Measurements from ENCODE around the gene MSRB3.
"Not testable (repeated sequence)": the region's sequence is repeated elsewhere in the genome, so short reads cannot be mapped to it uniquely, and the experiment has no call there.

MSRB3 gene

GRCh38 chr12:65430571-65431306 lies 152.3 kb downstream of the MSRB3 start:
- H3K27ac Mint-ChIP-seq: no peak overlapping the region
- H3K4me1 Mint-ChIP-seq: no peaks in the 10 kb centered on the region
- no peak overlapping the region for H3K4me3 Mint-ChIP-seq
- peaks cover 0 to 6% of the 10 kb centered on the region in 2 donors for H3K9me3 Mint-ChIP-seq
- no peak for ATAC-seq
- DNase-seq: no peak
- peaks cover 9% of the 10 kb centered on the region for H3K27me3 Mint-ChIP-seq

GRCh38 chr12:65432114-65432513 lies 153.6 kb downstream of the MSRB3 start:
- no peak overlapping the region for H3K4me3 Mint-ChIP-seq
- H3K4me1 Mint-ChIP-seq: no peaks in the 10 kb centered on the region
- ATAC-seq: no peak
- DNase-seq: no peak
- H3K27ac Mint-ChIP-seq: no peak overlapping the region
- H3K27me3 Mint-ChIP-seq: peaks cover 6% of the 10 kb centered on the region
- H3K9me3 Mint-ChIP-seq: no peaks in the 10 kb centered on the region

- H3K4me3 Mint-ChIP-seq: no peak overlapping the region
- no peaks in the 10 kb centered on the region for H3K9me3 Mint-ChIP-seq
- H3K27me3 Mint-ChIP-seq: peaks cover under 1% of the 10 kb centered on the region
- no peaks in the 10 kb centered on the region for H3K4me1 Mint-ChIP-seq
- ATAC-seq (no peak), DNase-seq (no peak)
- no peak overlapping the region for H3K27ac Mint-ChIP-seq
These were observed 154.2 kb downstream of the MSRB3 start for GRCh38 chr12:65432651-65433050.

GRCh38 chr12:65434737-65435136 lies 156.3 kb downstream of the MSRB3 start:
- Mint-ChIP-seq H3K4me1 (no peaks in the 10 kb centered on the region), H3K27ac (no peak overlapping the region), H3K9me3 (no peaks in the 10 kb centered on the region), H3K4me3 (no peak overlapping the region), H3K27me3 (peaks cover 9% of the 10 kb centered on the region)
- no peak for DNase-seq
- ATAC-seq: no peak

- Mint-ChIP-seq H3K4me1 (no peaks in the 10 kb centered on the region), H3K9me3 (no peaks in the 10 kb centered on the region), H3K27me3 (peaks cover 9% of the 10 kb centered on the region), H3K4me3 (no peak overlapping the region), H3K27ac (no peak overlapping the region)
- no peak for ATAC-seq
- DNase-seq: no peak
These were observed 164.6 kb downstream of the MSRB3 start for GRCh38 chr12:65443038-65443437.

GRCh38 chr12:65444996-65445395 lies 166.5 kb downstream of the MSRB3 start:
- no peak overlapping the region for H3K27ac Mint-ChIP-seq
- DNase-seq (no peak), ATAC-seq (no peak)
- no peaks in the 10 kb centered on the region for H3K27me3 Mint-ChIP-seq
- no peaks in the 10 kb centered on the region for H3K4me1 Mint-ChIP-seq
- H3K4me3 Mint-ChIP-seq: no peak overlapping the region
- H3K9me3 Mint-ChIP-seq: no peaks in the 10 kb centered on the region

- no peaks in the 10 kb centered on the region for H3K27me3 Mint-ChIP-seq
- H3K4me1 Mint-ChIP-seq: no peaks in the 10 kb centered on the region
- H3K27ac Mint-ChIP-seq: no peak overlapping the region
- no peaks in the 10 kb centered on the region for H3K9me3 Mint-ChIP-seq
- ATAC-seq (no peak), DNase-seq (no peak)
- no peak overlapping the region for H3K4me3 Mint-ChIP-seq
These were observed 168.4 kb downstream of the MSRB3 start for GRCh38 chr12:65446901-65447300.

- Mint-ChIP-seq H3K9me3 (no peaks in the 10 kb centered on the region), H3K4me3 (no peak overlapping the region), H3K4me1 (no peaks in the 10 kb centered on the region), H3K27me3 (no peaks in the 10 kb centered on the region), H3K27ac (no peak overlapping the region)
- DNase-seq (no peak), ATAC-seq (no peak)
These were observed 170.9 kb downstream of the MSRB3 start for GRCh38 chr12:65449400-65449799.

GRCh38 chr12:65450625-65451024 lies 172.1 kb downstream of the MSRB3 start:
- H3K4me1 Mint-ChIP-seq: no peaks in the 10 kb centered on the region
- H3K9me3 Mint-ChIP-seq: no peaks in the 10 kb centered on the region
- no peak for ATAC-seq
- no peaks in the 10 kb centered on the region for H3K27me3 Mint-ChIP-seq
- no peak overlapping the region for H3K4me3 Mint-ChIP-seq
- DNase-seq: no peak
- no peak overlapping the region for H3K27ac Mint-ChIP-seq

GRCh38 chr12:65454115-65454787 lies 175.8 kb downstream of the MSRB3 start:
- no peaks in the 10 kb centered on the region for H3K9me3 Mint-ChIP-seq
- ATAC-seq (no peak), DNase-seq (no peak)
- H3K4me1 Mint-ChIP-seq: no peaks in the 10 kb centered on the region
- H3K27ac Mint-ChIP-seq: no peak overlapping the region
- no peak overlapping the region for H3K4me3 Mint-ChIP-seq
- H3K27me3 Mint-ChIP-seq: no peaks in the 10 kb centered on the region

GRCh38 chr12:65457341-65457740 lies 178.9 kb downstream of the MSRB3 start:
- H3K4me3 Mint-ChIP-seq, H3K27ac Mint-ChIP-seq, H3K4me1 Mint-ChIP-seq: not testable (repeated sequence)

GRCh38 chr12:65458718-65459117 lies 180.2 kb downstream of the MSRB3 start:
- Mint-ChIP-seq H3K4me3 (no peak overlapping the region), H3K4me1 (no peaks in the 10 kb centered on the region), H3K27me3 (no peaks in the 10 kb centered on the region), H3K9me3 (no peaks in the 10 kb centered on the region), H3K27ac (no peak overlapping the region)
- ATAC-seq (no peak), DNase-seq (no peak)

More at GRCh38 chr12:65457341-65457740, 178.9 kb downstream of the MSRB3 start:
- not testable (repeated sequence) for H3K27me3 Mint-ChIP-seq, ATAC-seq, H3K9me3 Mint-ChIP-seq, DNase-seq

- no peaks in the 10 kb centered on the region for H3K9me3 Mint-ChIP-seq
- no peak overlapping the region for H3K27ac Mint-ChIP-seq
- H3K4me3 Mint-ChIP-seq: no peak overlapping the region
- DNase-seq: no peak
- no peaks in the 10 kb centered on the region for H3K4me1 Mint-ChIP-seq
- no peak for ATAC-seq
- H3K27me3 Mint-ChIP-seq: no peaks in the 10 kb centered on the region
These were observed 181.1 kb downstream of the MSRB3 start for GRCh38 chr12:65459545-65459944.

GRCh38 chr12:65460063-65460462 lies 181.6 kb downstream of the MSRB3 start:
- no peak overlapping the region for H3K4me3 Mint-ChIP-seq
- no peaks in the 10 kb centered on the region for H3K27me3 Mint-ChIP-seq
- H3K27ac Mint-ChIP-seq: no peak overlapping the region
- ATAC-seq (no peak), DNase-seq (no peak)
- H3K4me1 Mint-ChIP-seq: no peaks in the 10 kb centered on the region
- H3K9me3 Mint-ChIP-seq: no peaks in the 10 kb centered on the region

GRCh38 chr12:65461017-65461416 lies 182.5 kb downstream of the MSRB3 start:
- Mint-ChIP-seq H3K27me3 (no peaks in the 10 kb centered on the region), H3K27ac (no peak overlapping the region), H3K9me3 (no peaks in the 10 kb centered on the region), H3K4me1 (no peaks in the 10 kb centered on the region), H3K4me3 (no peak overlapping the region)
- DNase-seq (no peak), ATAC-seq (no peak)

GRCh38 chr12:65462484-65462883 lies 184.0 kb downstream of the MSRB3 start:
- Mint-ChIP-seq H3K27ac (no peak overlapping the region), H3K4me3 (no peak overlapping the region), H3K27me3 (no peaks in the 10 kb centered on the region), H3K9me3 (no peaks in the 10 kb centered on the region), H3K4me1 (no peaks in the 10 kb centered on the region)
- no peak for DNase-seq
- no peak for ATAC-seq

- DNase-seq: no peak
- Mint-ChIP-seq H3K27ac (no peak overlapping the region), H3K9me3 (no peaks in the 10 kb centered on the region), H3K4me1 (no peaks in the 10 kb centered on the region), H3K27me3 (no peaks in the 10 kb centered on the region), H3K4me3 (no peak overlapping the region)
- no peak for ATAC-seq
These were observed 184.6 kb downstream of the MSRB3 start for GRCh38 chr12:65463082-65463481.
